Nephron progenitor cell (in vitro differentiated cells): Measurements from ENCODE around the gene COL27A1.

Experiments
- DNase-seq: peaks from one replicate; pipeline ENCODE4 v3.0.0; 2021
- H3K27ac Mint-ChIP-seq: 2 replicates; pipeline ENCODE4 v1.8.0; 2021; ENCODE audit warnings: mild to moderate bottlenecking, moderate library complexity, mixed read lengths
- H3K27me3 Mint-ChIP-seq: 2 replicates; pipeline ENCODE4 v1.8.0; 2021; ENCODE audit warnings: mild to moderate bottlenecking, low read depth, mixed read lengths; ENCODE audit not compliant: poor library complexity
- H3K36me3 Mint-ChIP-seq: 2 replicates; pipeline ENCODE4 v1.8.0; 2021; ENCODE audit warnings: low read depth, mixed read lengths
- H3K4me1 Mint-ChIP-seq: 2 replicates; pipeline ENCODE4 v1.8.0; 2021; ENCODE audit warnings: mixed read lengths
- H3K4me3 Mint-ChIP-seq: 2 replicates; pipeline ENCODE4 v1.8.0; 2021; ENCODE audit warnings: mild to moderate bottlenecking, moderate library complexity, mixed read lengths
- H3K9me3 Mint-ChIP-seq: 2 replicates; pipeline ENCODE4 v1.8.0; 2021; ENCODE audit warnings: mild to moderate bottlenecking, moderate library complexity, mixed read lengths
- CTCF ChIP-seq: fragments of 200-600 bp; sonication (generic); IDR thresholded peaks from 2 replicates; pipeline ENCODE4 v1.5.0; 2021; ENCODE audit warnings: antibody characterized with exemption

COL27A1 gene

GRCh38 chr9:114311571-114312512 lies 156.5 kb downstream of the COL27A1 start:
- Mint-ChIP-seq H3K27ac (peak overlapping the region; percentile 59), H3K9me3 (no peaks in the 10 kb centered on the region), H3K36me3 (peaks cover 31% of the 10 kb centered on the region), H3K27me3 (peaks cover 5% of the 10 kb centered on the region), H3K4me3 (no peak overlapping the region), H3K4me1 (peaks cover 7% of the 10 kb centered on the region)
- DNase-seq: no peak
- TF ChIP-seq CTCF: no peak

GRCh38 chr9:114312513-114312875 lies 157.2 kb downstream of the COL27A1 start:
- no peak for TF ChIP-seq CTCF
- no peak overlapping the region for H3K27ac Mint-ChIP-seq
- peaks cover 5% of the 10 kb centered on the region for H3K27me3 Mint-ChIP-seq
- DNase-seq: no peak
- no peaks in the 10 kb centered on the region for H3K9me3 Mint-ChIP-seq
- peaks cover 8% of the 10 kb centered on the region for H3K4me1 Mint-ChIP-seq
- H3K4me3 Mint-ChIP-seq: no peak overlapping the region
- peaks cover 31% of the 10 kb centered on the region for H3K36me3 Mint-ChIP-seq

GRCh38 chr9:114313186-114313585 lies 157.8 kb downstream of the COL27A1 start:
- no peak for DNase-seq
- no peaks in the 10 kb centered on the region for H3K9me3 Mint-ChIP-seq
- H3K4me3 Mint-ChIP-seq: no peak overlapping the region
- H3K4me1 Mint-ChIP-seq: peaks cover 8% of the 10 kb centered on the region
- peaks cover 31% of the 10 kb centered on the region for H3K36me3 Mint-ChIP-seq
- no peak for TF ChIP-seq CTCF
- no peak overlapping the region for H3K27ac Mint-ChIP-seq
- H3K27me3 Mint-ChIP-seq: peaks cover 5% of the 10 kb centered on the region

GRCh38 chr9:114314256-114314867 lies 159.0 kb downstream of the COL27A1 start:
- H3K4me1 Mint-ChIP-seq: peaks cover 8% of the 10 kb centered on the region
- H3K27ac Mint-ChIP-seq: no peak overlapping the region
- no peak for TF ChIP-seq CTCF
- no peak overlapping the region for H3K4me3 Mint-ChIP-seq
- no peak for DNase-seq
- H3K9me3 Mint-ChIP-seq: no peaks in the 10 kb centered on the region
- peaks cover 31% of the 10 kb centered on the region for H3K36me3 Mint-ChIP-seq
- peaks cover 8% of the 10 kb centered on the region for H3K27me3 Mint-ChIP-seq

- H3K36me3 Mint-ChIP-seq: peaks cover 24% of the 10 kb centered on the region
- DNase-seq: no peak
- peaks cover 7% of the 10 kb centered on the region for H3K4me1 Mint-ChIP-seq
- no peak overlapping the region for H3K4me3 Mint-ChIP-seq
- H3K9me3 Mint-ChIP-seq: no peaks in the 10 kb centered on the region
- H3K27ac Mint-ChIP-seq: no peak overlapping the region
- no peak for TF ChIP-seq CTCF
- peaks cover 8% of the 10 kb centered on the region for H3K27me3 Mint-ChIP-seq
Observed at GRCh38 chr9:114314881-114315722, 159.8 kb downstream of the COL27A1 start.
